Tongue (tissue), 2 donors: ENCODE measurements around the gene ZDBF2. TPM values are rescaled to one million over a fixed set of nuclear protein-coding genes. Genes with fewer than 3 reads are reported as not detected.
"Not testable (repeated sequence)": the region's sequence is repeated elsewhere in the genome, so short reads cannot be mapped to it uniquely, and the experiment has no call there.

Experiments
- DNase-seq: peaks from one replicate; pipeline ENCODE4 v3.0.0-alpha.2; 2015
- total RNA-seq: library from RNA; depleted of rRNA; stranded (reverse); fragments of >200 nt; gene quantifications from one replicate; pipeline ENCODE4 v1.2.3, GENCODE V29; 2014

ZDBF2 gene
- total RNA-seq, 1 donor from 2014 or later, result 38.6 TPM

DNA sequence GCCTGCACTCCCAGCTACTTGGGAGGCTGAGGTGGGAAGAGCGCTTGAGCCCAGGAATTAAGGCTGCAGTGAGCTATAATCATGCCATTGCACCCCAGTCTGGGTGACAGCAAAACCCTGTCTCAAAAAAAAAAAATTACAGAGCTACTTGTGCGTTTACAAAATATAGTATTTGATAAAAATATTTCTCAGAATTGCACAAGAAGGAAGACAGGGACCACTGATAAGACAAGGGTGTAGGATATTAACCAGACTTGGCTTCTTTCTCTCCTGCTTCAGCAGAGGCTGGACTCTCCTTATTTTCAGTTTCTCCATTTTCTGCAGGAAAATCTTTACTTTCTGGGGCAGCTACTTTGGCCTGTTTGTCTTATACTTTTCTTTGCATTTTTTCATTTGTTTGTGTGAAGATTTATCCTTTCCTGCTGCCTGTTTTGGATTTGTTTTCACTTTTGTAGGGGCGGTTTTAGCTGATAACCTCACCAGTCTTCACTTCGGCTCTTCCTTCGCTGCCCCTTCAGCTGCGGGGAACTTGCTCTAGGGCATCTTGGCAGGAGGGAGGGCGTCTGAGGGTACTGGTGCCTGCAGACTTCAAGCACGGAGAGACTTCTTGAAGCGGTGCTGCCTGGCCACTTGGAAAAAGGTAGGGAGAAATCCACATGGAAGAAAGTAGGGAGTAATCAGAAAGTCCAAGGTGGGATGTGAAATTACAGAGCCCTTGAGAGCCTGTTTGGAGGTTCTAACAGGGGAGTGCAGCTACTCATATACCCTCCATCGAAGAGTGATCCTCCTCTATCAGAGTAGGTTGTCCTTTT, 14.9 kb upstream of the ZDBF2 start:
- DNase-seq, result no peak

GRCh38 chr2:206260188-206261012, 14.1 kb upstream of the ZDBF2 start:
- peak; percentile 34 for DNase-seq

DNA sequence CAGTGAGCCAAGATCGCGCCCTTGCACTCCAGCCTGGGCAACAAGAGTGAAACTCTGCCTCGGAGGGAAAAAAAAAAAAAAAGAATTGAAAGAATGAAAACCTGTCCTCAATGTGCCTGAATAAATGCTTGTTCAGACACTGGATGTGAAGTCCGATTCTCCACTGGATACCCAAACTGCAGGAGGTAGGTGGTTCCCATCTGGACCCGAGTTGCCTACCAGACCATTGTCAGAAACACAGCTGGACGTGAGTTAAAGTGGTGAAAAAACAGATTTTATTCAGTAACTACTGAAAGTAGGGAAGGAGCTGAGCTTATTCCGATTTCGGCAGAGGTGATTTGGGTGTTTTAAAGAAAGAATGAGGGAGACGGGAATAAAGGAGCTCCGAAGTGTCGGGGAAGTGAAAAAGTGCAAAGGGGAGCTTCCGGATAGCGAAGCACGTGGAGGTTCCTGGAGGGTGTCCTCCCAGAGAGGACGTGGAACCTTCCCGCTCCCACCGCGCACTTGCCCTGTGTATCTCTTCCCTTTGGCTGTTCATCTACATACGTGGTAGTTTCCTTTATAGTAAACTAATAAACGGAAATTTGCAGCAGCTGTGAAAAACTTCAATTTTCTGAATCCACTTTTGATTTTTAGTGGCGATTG, 10.4 kb upstream of the ZDBF2 start:
- DNase-seq, result no peak

- no peak for DNase-seq
These were observed 8.0 kb upstream of the ZDBF2 start for GRCh38 chr2:206266130-206267125.

DNA sequence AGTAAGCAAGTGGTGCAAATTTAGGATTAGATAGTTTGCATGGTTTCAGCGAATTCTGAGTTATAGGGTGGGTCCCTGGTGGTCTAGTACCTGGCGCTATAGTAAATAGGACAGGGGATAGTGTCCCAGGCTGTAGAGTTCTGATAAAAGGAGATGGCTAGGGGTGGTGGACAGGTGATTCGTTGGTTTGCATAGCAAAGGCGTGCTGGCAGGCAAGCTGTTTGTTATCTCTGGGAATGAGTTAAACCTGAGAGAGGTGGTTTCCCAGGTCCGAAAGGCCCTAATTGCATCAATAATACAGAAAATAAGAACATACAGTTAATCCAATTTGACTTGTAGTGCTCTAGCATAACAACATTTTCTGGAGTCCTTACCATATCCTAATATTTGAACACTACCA, 6.9 kb upstream of the ZDBF2 start:
- DNase-seq, result no peak

- DNase-seq, result no peak
These were observed 3.4 kb upstream of the ZDBF2 start for GRCh38 chr2:206271065-206271464.

DNA sequence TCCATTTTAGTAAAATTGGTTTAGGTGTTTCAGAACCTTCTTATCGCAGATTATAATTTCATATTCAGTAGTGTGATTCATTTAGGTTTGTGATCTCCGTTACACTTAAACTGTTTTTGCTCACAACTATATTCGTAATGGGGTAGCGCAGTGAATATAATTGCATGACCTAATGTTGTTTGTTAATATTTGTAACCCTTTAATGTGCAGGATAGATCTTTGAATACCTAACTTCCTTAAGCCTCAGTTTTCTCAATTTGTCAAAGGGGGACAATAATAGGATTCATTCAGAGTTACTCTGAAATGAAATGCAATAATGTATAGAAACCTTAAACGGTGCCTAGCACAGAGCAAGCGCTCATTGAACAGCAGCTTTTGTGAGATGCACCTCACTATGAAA, 558 bp upstream of the ZDBF2 start:
- peak; percentile 25 for DNase-seq

- DNase-seq, result peak; percentile 62
These were observed 1.0 kb downstream of the ZDBF2 start for GRCh38 chr2:206275312-206276055.

GRCh38 chr2:206276169-206276942, 1.9 kb downstream of the ZDBF2 start:
- DNase-seq, result peak; percentile 22

DNA sequence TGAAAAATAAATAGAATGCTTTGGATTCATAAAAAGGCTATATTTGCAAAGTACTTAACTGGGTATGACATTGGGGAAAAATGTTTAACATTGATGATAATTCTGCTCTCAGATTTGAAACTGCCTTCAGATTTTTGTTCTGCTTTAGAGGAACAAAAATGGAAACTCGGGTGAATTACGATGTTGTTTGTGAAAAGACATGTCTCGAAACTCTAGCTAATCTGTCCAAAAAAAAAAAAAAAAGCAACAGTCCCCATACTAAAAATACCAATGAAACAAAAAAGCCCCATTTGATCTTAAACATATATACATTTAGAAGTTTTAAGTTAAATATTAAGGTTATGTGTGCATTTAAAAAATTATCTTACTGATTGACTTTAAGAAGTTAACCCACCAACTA, 3.0 kb downstream of the ZDBF2 start:
- DNase-seq, result no peak

- no peak for DNase-seq
These were observed 8.3 kb downstream of the ZDBF2 start for GRCh38 chr2:206282746-206283145.

DNA sequence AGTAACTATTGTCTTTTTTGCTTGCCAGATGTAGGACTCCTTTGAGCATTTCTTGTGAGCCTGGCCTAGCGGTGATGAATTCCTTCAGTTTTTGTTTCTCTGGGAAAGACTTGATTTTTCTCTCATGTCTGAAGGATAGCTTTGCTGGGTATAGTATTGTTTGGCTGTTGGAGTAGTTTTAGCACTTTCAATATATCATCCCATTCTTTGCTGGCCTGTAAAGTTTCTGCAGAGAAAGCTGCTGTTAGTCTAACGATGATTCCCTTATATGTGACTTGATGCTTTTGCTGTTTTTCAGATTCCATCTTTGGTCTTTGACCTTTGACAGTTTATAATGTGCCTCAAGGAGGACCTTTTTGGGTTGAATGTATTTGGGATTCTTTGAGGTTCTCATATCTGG, 12.7 kb downstream of the ZDBF2 start:
- DNase-seq, result no peak

DNA sequence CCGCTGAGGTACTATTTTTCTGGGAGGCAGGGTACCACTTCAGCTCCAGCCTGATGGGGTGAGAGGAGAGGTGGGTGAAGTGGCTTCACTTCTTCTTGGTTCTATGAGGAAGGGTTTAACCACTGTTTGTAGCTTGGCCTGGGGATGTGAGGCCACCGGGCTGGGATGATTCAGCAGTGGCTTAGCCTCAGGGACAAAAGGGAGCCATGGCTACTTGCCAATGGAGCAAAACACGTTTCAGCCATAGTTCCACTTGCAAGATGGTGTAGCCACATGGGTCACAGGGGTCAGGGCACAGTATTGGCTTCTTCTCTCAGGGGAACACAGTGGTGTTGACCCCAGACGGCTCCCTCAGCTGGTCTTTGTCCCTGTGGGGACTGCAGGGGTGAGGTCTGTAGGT, 14.9 kb downstream of the ZDBF2 start:
- no peak for DNase-seq

- no peak for DNase-seq
These were observed 21.7 kb downstream of the ZDBF2 start for GRCh38 chr2:206296128-206296527.

GRCh38 chr2:206299608-206300007, 25.1 kb downstream of the ZDBF2 start:
- DNase-seq, result not testable (repeated sequence)

- no peak for DNase-seq
These were observed 31.2 kb downstream of the ZDBF2 start for GRCh38 chr2:206305523-206306245.

- DNase-seq, result no peak
These were observed 36.6 kb downstream of the ZDBF2 start for GRCh38 chr2:206311026-206311425.

GRCh38 chr2:206316141-206316540, 41.7 kb downstream of the ZDBF2 start:
- no peak for DNase-seq

DNA sequence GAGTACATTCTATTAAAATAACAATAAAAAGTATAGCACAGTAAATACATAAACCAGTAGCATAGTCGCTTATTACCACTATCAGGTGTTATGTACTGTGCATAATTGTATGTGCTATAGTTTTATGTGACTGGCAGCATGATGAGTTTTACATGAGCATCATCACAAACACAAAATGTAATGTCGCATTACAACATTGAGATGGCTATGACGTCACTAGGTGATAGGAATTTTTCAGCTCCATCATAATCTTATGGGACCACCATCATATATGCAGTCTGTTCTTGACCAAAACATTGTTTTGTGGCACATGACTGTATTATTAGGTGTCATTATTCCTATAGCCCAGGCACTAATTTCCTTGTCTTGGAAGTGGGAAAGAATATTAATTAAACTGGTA, 48.6 kb downstream of the ZDBF2 start:
- no peak for DNase-seq
